Lung (tissue), 12 donors: ENCODE measurements around the gene USP46. TPM values are rescaled to one million over a fixed set of nuclear protein-coding genes. Genes with fewer than 3 reads are reported as not detected.

Experiments used
- ATAC-seq: fragments of 200-7000 bp; cut with Tn5 transposase; one replicate; pipeline ENCODE4 v1.9.1; 2020; ENCODE audit warnings: moderate number of reproducible peaks; ENCODE audit not compliant: insufficient read depth, low FRiP score
- DNase-seq, 3 donors: peaks; one replicate each; pipeline ENCODE4 v3.0.0-alpha.2; 2013 to 2017
- H3K27ac ChIP-seq, 2 donors: one replicate each; pipeline ENCODE4 v1.5.1; 2013; ENCODE audit warnings: mild to moderate bottlenecking in 2 of 2, moderate library complexity in 2 of 2, control low read depth in 1 of 2, inconsistent platforms in 1 of 2, low read depth in 1 of 2, low read length in 1 of 2
- H3K27me3 ChIP-seq, 3 donors: one replicate each; pipeline ENCODE4 v1.5.1; 2013; ENCODE audit warnings: low read length in 2 of 3; ENCODE audit not compliant: control insufficient read depth in 3 of 3, insufficient read depth in 3 of 3
- H3K36me3 ChIP-seq, 4 donors: one replicate each; pipeline ENCODE4 v1.5.1; 2013; ENCODE audit warnings: low read length in 4 of 4, mild to moderate bottlenecking in 1 of 4, moderate library complexity in 1 of 4; ENCODE audit not compliant: control insufficient read depth in 4 of 4, insufficient read depth in 4 of 4
- H3K4me1 ChIP-seq, 5 donors: one replicate each; pipeline ENCODE4 v1.5.1; 2013; ENCODE audit warnings: low read length in 5 of 5, mild to moderate bottlenecking in 2 of 5, moderate library complexity in 1 of 5; ENCODE audit not compliant: control insufficient read depth in 5 of 5, insufficient read depth in 5 of 5
- H3K4me3 ChIP-seq: one replicate; pipeline ENCODE4 v1.5.1; 2013; ENCODE audit warnings: mild to moderate bottlenecking, control low read depth, moderate library complexity
- H3K9ac ChIP-seq, 2 donors: one replicate each; pipeline ENCODE4 v1.5.1; 2013; ENCODE audit warnings: low read length in 2 of 2, control low read depth in 1 of 2; ENCODE audit not compliant: insufficient read depth in 1 of 2
- H3K9me3 ChIP-seq, 4 donors: one replicate each; pipeline ENCODE4 v1.5.1; 2013; ENCODE audit warnings: low read length in 3 of 4, mild to moderate bottlenecking in 1 of 4, moderate library complexity in 1 of 4; ENCODE audit not compliant: control insufficient read depth in 4 of 4, insufficient read depth in 3 of 4
- WGBS, 2 donors: extraction: QIAGEN DNeasy Blood & Tissue Kit; methylation state at CpG; one replicate each; pipeline ENCODE4 v1.1.7; 2013; 5-methylcytosine and 5-hydroxymethylcytosine counted together
- polyA plus RNA-seq, 2 donors: library from polyadenylated mRNA; stranded (reverse); fragments of 200-250 nt; gene quantifications; one replicate each; pipeline ENCODE4 v1.2.1, GENCODE V29; 2013
- total RNA-seq, 2 donors: library from RNA; depleted of rRNA in 1 of 2; stranded (reverse); fragments of >200 nt in 1 of 2; gene quantifications; one replicate each; pipeline ENCODE4 v1.2.1, GENCODE V29; 2014 to 2021
- TF ChIP-seq, protein P1 (sequence below): IDR thresholded peaks from 2 replicates; pipeline ENCODE4 v1.5.1; 2012; ENCODE audit warnings: mild to moderate bottlenecking; ENCODE audit errors: control extremely low read depth, extremely low read depth
- donor health status: control.
- donor health status: control.
- donor health status: Bipolar disorder and iron deficiency.
- donor health status: healthy.
- donor health status: DM: yes; HTN: yes; CAD: no.

Gene USP46
- total and polyA plus RNA-seq, 4 donors: 2.3 to 30.8 (median 8.8) TPM

DNA sequence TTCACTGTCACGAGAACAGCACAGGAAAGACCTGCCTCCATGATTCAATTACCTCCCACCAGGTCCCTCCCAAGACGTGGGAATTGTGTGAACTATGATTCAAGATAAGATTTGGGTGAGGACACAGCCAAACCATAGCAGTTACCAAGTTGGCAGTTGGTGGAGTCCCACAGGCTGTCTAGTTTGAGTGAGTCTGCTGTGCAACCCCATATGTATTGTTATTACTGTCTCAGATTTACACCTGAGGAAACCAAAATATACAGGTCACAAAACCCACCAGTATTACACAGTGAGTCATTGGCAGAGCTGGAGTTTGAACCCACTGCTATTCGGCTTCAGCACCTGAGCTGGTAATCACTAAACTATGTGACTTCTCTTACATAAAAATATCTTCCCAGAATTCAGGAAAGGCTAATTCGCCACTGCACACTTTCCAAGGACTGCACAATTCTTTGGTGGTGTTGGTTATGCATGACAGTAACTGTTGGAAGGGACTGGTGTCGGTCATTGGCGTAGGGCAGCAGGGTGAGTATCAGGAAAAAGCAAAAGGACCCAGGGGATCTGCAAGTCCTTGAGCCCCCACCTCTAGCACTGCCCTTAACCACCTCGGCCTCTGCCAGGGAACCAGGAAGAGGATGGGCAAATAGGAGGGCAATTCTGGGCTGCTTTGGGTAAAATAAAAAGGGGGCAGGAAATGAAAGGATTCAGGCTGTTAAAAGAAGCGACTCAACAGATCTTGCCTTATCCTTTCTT is 110.1 kb downstream of the USP46 start:
- TF ChIP-seq, protein P1, sequence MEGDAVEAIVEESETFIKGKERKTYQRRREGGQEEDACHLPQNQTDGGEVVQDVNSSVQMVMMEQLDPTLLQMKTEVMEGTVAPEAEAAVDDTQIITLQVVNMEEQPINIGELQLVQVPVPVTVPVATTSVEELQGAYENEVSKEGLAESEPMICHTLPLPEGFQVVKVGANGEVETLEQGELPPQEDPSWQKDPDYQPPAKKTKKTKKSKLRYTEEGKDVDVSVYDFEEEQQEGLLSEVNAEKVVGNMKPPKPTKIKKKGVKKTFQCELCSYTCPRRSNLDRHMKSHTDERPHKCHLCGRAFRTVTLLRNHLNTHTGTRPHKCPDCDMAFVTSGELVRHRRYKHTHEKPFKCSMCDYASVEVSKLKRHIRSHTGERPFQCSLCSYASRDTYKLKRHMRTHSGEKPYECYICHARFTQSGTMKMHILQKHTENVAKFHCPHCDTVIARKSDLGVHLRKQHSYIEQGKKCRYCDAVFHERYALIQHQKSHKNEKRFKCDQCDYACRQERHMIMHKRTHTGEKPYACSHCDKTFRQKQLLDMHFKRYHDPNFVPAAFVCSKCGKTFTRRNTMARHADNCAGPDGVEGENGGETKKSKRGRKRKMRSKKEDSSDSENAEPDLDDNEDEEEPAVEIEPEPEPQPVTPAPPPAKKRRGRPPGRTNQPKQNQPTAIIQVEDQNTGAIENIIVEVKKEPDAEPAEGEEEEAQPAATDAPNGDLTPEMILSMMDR: no peak
- Histone ChIP-seq H3K9ac (no peak overlapping the region), H3K9me3 (no peaks in the 10 kb centered on the region), H3K4me3 (no peak overlapping the region), H3K36me3 (no peaks in the 10 kb centered on the region), H3K27ac (peak overlapping the region in 1 of 2 donors; percentile 70), H3K27me3 (no peaks in the 10 kb centered on the region), H3K4me1 (peaks cover 0 to 4% (median 0%) of the 10 kb centered on the region in 5 donors)
- DNase-seq (no peak), ATAC-seq (no peak)
- 83 to 86% methylated on average over 8 of the region's 8 CpGs for WGBS, 2 donors

DNA sequence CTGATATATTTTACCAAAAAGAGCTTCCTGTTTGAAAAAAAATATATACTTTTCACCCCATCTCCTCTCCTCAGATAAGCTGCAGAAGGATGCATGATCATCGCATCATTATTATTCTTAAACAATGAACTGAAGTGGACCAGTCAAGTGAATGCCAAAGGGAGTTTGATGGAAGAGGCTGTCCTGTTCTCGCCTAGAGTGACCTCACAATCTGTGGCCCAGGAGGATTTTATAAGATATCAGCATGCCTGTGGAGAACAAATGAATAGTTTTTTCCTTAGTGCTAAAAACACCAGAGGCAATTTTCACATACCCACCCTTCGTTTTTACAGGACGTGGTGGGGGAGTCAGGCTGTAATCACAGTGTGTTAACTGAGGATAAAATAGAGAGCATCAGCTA is 112.7 kb downstream of the USP46 start:
- WGBS, 2 donors: 87% methylated on average over 4 of the region's 4 CpGs
- Histone ChIP-seq H3K4me1 (peaks cover 0 to 4% (median 0%) of the 10 kb centered on the region in 5 donors), H3K36me3 (no peaks in the 10 kb centered on the region), H3K4me3 (no peak overlapping the region), H3K27me3 (no peaks in the 10 kb centered on the region), H3K9ac (no peak overlapping the region), H3K9me3 (no peaks in the 10 kb centered on the region), H3K27ac (peak overlapping the region in 1 of 2 donors; percentile 77)
- no peak for ATAC-seq
- no peak for DNase-seq
- TF ChIP-seq, protein P1: no peak

DNA sequence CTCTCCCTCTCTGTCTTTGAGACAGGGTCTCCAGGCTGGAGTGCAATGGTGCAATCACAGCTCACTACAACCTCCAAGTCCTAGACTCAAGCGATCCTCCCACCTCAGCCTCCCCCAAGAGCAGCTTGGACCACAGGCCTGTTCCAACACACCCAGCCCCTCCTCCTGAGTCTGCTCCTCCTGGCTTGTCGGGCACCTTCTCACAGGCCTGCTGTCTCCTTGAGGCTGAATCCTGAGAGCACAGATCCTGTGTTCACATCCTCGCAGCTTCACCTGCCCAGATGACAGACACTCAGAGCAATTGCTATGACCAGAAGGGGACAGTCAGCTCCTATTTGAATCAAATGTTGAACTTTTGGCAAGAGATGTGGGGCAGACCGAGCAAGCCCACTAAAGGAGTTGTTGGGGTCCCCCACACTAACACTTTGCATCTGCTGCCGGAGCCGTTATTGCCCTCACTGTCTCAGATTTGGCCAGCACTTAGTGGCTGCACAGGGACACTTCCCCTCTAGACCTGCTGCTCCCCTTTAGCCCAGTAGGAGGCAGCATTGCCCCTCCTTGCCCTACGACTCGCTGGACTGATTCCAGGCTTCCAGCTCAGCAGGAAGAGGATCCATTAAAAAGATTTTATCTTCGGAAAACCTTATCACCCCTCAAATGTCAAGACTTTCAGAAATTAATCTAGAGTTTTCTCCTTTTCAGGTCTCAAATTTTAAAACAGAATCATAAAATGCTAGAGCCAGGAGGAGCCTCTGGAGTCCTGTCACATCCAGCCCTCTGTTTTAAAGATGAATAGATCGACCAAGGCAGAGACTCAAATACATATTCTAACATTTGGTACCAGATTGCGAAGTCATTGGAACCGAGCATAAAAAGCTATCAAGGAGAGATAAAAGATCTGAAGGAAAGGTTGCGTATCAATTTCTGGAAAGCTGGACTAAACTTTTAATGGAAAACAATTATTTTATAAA is 113.7 kb downstream of the USP46 start:
- H3K9ac ChIP-seq: no peak overlapping the region
- ATAC-seq (peak; percentile 85), DNase-seq (peak; percentile 81 to 86 (median 84))
- no peaks in the 10 kb centered on the region for H3K9me3 ChIP-seq
- 36 to 47% methylated on average over 13 of the region's 13 CpGs for WGBS, 2 donors
- TF ChIP-seq, protein P1: peak; percentile 89
- no peaks in the 10 kb centered on the region for H3K27me3 ChIP-seq
- peaks cover 0 to 4% (median 0%) of the 10 kb centered on the region in 5 donors for H3K4me1 ChIP-seq
- no peaks in the 10 kb centered on the region for H3K36me3 ChIP-seq
- no peak overlapping the region for H3K4me3 ChIP-seq
- peak overlapping the region in 1 of 2 donors; percentile 45 for H3K27ac ChIP-seq

Other genes with a start within 250 kb of the USP46 start
- 1 to 10 TPM in 1 of 2 donors, under 1 TPM in 1; 0.83 to 2.2 TPM for gene ERVMER34-1, start 92.1 kb upstream of the USP46 start, total RNA-seq
- gene ERVMER34-1, start 92.1 kb upstream of the USP46 start, polyA plus RNA-seq: under 1 TPM; 0.89 to 0.93 TPM
- 1 to 10 TPM; 1.0 to 5.7 TPM for gene RASL11B, start 203.0 kb upstream of the USP46 start, total RNA-seq
- gene RASL11B, start 203.0 kb upstream of the USP46 start, polyA plus RNA-seq: 1 to 10 TPM; 1.3 to 2.0 TPM